ENCODE data around the gene HPSE2.

DNA sequence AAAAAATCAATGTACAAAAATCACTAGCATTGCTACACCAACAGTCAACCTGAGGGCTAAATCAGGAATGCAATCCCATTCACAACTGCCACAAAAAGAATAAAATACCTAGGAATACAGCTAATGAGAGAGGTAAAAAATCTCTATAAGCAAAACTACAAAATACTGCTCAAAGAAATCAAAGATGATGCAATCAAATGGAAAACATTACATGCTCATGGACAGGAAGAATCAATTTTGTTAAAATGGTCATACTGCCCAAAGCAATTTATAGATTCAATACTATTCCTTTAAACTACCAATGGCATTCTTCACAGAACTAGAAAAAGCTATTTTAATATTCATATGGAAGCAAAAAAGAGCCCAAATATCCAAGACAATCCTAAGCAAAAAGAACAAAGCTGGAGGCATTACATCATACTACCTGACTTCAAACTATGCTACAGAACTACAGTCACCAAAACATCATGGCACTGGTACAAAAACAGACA lies 116.3 kb downstream of the HPSE2 start:
- TF ChIP-seq POLR2A (IDR thresholded peaks at IDR 0.05; ENCODE audit: low read length) (no peak), GATA1 (IDR thresholded peaks at IDR 0.05; ENCODE audit: low read depth, low read length) (no peak)
